ENCODE measurements around the gene SLC39A11.

DNA sequence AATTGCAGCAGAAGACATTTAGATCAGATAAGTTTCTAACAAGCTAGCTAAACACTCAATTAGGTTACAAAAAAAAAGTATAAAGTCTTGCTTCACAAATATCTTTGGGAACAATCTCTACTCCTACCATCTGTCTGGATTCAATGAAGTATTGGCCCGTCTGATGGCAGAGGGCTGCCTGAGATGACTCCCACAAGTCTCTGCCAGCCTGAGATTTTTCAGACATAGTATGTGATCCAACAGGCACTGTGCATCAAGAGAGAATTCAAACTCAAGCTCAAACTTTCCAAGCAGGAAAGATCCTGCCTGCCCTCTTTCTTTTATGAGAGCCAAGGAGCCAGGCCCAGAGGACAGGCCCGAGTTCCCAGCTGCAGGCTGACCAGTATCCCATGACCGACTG is 22.6 kb downstream of the SLC39A11 start:
- TF ChIP-seq, protein P1, sequence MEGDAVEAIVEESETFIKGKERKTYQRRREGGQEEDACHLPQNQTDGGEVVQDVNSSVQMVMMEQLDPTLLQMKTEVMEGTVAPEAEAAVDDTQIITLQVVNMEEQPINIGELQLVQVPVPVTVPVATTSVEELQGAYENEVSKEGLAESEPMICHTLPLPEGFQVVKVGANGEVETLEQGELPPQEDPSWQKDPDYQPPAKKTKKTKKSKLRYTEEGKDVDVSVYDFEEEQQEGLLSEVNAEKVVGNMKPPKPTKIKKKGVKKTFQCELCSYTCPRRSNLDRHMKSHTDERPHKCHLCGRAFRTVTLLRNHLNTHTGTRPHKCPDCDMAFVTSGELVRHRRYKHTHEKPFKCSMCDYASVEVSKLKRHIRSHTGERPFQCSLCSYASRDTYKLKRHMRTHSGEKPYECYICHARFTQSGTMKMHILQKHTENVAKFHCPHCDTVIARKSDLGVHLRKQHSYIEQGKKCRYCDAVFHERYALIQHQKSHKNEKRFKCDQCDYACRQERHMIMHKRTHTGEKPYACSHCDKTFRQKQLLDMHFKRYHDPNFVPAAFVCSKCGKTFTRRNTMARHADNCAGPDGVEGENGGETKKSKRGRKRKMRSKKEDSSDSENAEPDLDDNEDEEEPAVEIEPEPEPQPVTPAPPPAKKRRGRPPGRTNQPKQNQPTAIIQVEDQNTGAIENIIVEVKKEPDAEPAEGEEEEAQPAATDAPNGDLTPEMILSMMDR (conservative IDR thresholded peaks at IDR 0.05; ENCODE audit: low read depth, low read length), result no peak
- no peak for TF ChIP-seq EZH2 (IDR thresholded peaks at IDR 0.05; ENCODE audit: borderline replicate concordance, low read depth, low read length, poor library complexity, severe bottlenecking)
